ENCODE data around the gene ZNF750. TPM values are rescaled to one million over a fixed set of nuclear protein-coding genes. Genes with fewer than 3 reads are reported as not detected.

The ZNF750 gene
- 83.0 TPM for total RNA-seq

GRCh38 chr17:82839617-82840292 lies at the start of gene ZNF750:
Gene ZNF750, minus strand, starts transcription at chr17:82840022. Its CDS starts 7,568 bp downstream, at chr17:82832454.
- intact Hi-C loops (cut with DNase I) = no loop called here
- no peaks in the 10 kb centered on the region for H3K27me3 ChIP-seq
- peaks cover 13% of the 10 kb centered on the region for H3K4me1 ChIP-seq
- no peak for DNase-seq (ENCODE audit: extremely low spot score in 2 of 2)
- H3K27ac ChIP-seq = peak within 1 kb of the TSS; percentile 83
- H3K4me3 ChIP-seq = peak within 1 kb of the TSS in 1 of 2 donors; percentile 37
- no peaks in the 10 kb centered on the region for H3K9me3 ChIP-seq
- no peaks in the 10 kb centered on the region for H3K36me3 ChIP-seq
- TF ChIP-seq CTCF (IDR thresholded peaks at IDR 0.05) (no peak), POLR2AphosphoS5 (IDR thresholded peaks at IDR 0.05; ENCODE audit: insufficient read depth in 1 of 2, low read depth in 1 of 2) (peak in 1 of 2 donors; percentile 25), POLR2A (IDR thresholded peaks at IDR 0.05) (no peak)

- Histone ChIP-seq H3K9me3 (no peaks in the 10 kb centered on the region), H3K27ac (peak overlapping the region; percentile 36), H3K4me1 (peaks cover 47% of the 10 kb centered on the region), H3K36me3 (peaks cover 0 to 5% of the 10 kb centered on the region in 2 donors), H3K27me3 (no peaks in the 10 kb centered on the region), H3K4me3 (no peak overlapping the region)
- TF ChIP-seq POLR2A (IDR thresholded peaks at IDR 0.05) (no peak), CTCF (IDR thresholded peaks at IDR 0.05) (no peak), POLR2AphosphoS5 (IDR thresholded peaks at IDR 0.05; ENCODE audit: insufficient read depth in 1 of 2, low read depth in 1 of 2) (no peak)
- intact Hi-C loops (cut with DNase I) = no loop called here
- no peak for DNase-seq (ENCODE audit: extremely low spot score in 2 of 2)
Measured at GRCh38 chr17:82888583-82889495, 49.0 kb upstream of the ZNF750 start.

GRCh38 chr17:82887255-82888164 lies 47.7 kb upstream of the ZNF750 start:
- Histone ChIP-seq H3K9me3 (no peaks in the 10 kb centered on the region), H3K4me3 (no peak overlapping the region), H3K27ac (no peak overlapping the region), H3K27me3 (no peaks in the 10 kb centered on the region), H3K36me3 (peaks cover 0 to 5% of the 10 kb centered on the region in 2 donors), H3K4me1 (peaks cover 41% of the 10 kb centered on the region)
- DNase-seq (ENCODE audit: extremely low spot score in 2 of 2) = no peak
- intact Hi-C loops (cut with DNase I) = no loop called here
- TF ChIP-seq POLR2AphosphoS5 (IDR thresholded peaks at IDR 0.05; ENCODE audit: insufficient read depth in 1 of 2, low read depth in 1 of 2) = no peak
- no peak for TF ChIP-seq POLR2A (IDR thresholded peaks at IDR 0.05)
- no peak for TF ChIP-seq CTCF (IDR thresholded peaks at IDR 0.05)

- no peak for TF ChIP-seq POLR2A (IDR thresholded peaks at IDR 0.05)
- no peak for TF ChIP-seq POLR2AphosphoS5 (IDR thresholded peaks at IDR 0.05; ENCODE audit: insufficient read depth in 1 of 2, low read depth in 1 of 2)
- intact Hi-C loops (cut with DNase I) = no loop called here
- Histone ChIP-seq H3K4me1 (peaks cover 55% of the 10 kb centered on the region), H3K9me3 (no peaks in the 10 kb centered on the region), H3K27me3 (no peaks in the 10 kb centered on the region), H3K4me3 (no peak overlapping the region), H3K27ac (no peak overlapping the region), H3K36me3 (no peaks in the 10 kb centered on the region)
- no peak for DNase-seq (ENCODE audit: extremely low spot score in 2 of 2)
Measured at GRCh38 chr17:82884970-82885353, 45.1 kb upstream of the ZNF750 start.
